Parathyroid adenoma (tissue), 2 donors: ENCODE measurements around the gene CREB1.

Experiments used
- H2AFZ ChIP-seq: fragments of 300-600 bp; sonication (generic); one replicate; pipeline ENCODE4 v1.7.0; 2017; ENCODE audit warnings: antibody characterized with exemption, mild to moderate bottlenecking
- H3K27ac ChIP-seq: fragments of 300-600 bp; sonication (generic); one replicate; pipeline ENCODE4 v1.7.0; 2017
- H3K27me3 ChIP-seq: fragments of 300-600 bp; sonication (generic); one replicate; pipeline ENCODE4 v1.7.0; 2017; ENCODE audit warnings: low read length; ENCODE audit not compliant: control insufficient read depth, insufficient read depth
- H3K36me3 ChIP-seq: fragments of 300-600 bp; sonication (generic); one replicate; pipeline ENCODE4 v1.7.0; 2017; ENCODE audit warnings: low read length; ENCODE audit not compliant: control insufficient read depth, insufficient read depth
- H3K4me1 ChIP-seq: fragments of 300-600 bp; sonication (generic); one replicate; pipeline ENCODE4 v1.7.0; 2017; ENCODE audit warnings: control low read depth
- H3K4me2 ChIP-seq: fragments of 300-600 bp; sonication (generic); one replicate; pipeline ENCODE4 v1.7.0; 2017; ENCODE audit warnings: low read length
- H3K4me3 ChIP-seq: fragments of 300-600 bp; sonication (generic); one replicate; pipeline ENCODE4 v1.7.0; 2017; ENCODE audit warnings: low read depth, low read length
- H3K79me2 ChIP-seq: fragments of 300-600 bp; sonication (generic); one replicate; pipeline ENCODE4 v1.7.0; 2017; ENCODE audit warnings: control low read depth
- H3K9ac ChIP-seq: fragments of 300-600 bp; sonication (generic); one replicate; pipeline ENCODE4 v1.7.0; 2017; ENCODE audit warnings: mild to moderate bottlenecking
- H3K9me3 ChIP-seq: fragments of 300-600 bp; sonication (generic); one replicate; pipeline ENCODE4 v1.7.0; 2017; ENCODE audit warnings: low read length; ENCODE audit not compliant: control insufficient read depth
- CTCF ChIP-seq: fragments of 300-600 bp; sonication (generic); IDR thresholded peaks from one replicate; pipeline ENCODE4 v1.7.0; 2017; ENCODE audit warnings: antibody characterized with exemption, mild to moderate bottlenecking
- donor health status: primary hyperparathyroidism.

The CREB1 gene

GRCh38 chr2:207529330-207530159 lies at the start of gene CREB1:
Gene CREB1 (plus strand): TSS chr2:207529962. CDS start chr2:207555636, 25,674 bp downstream.
- TF ChIP-seq CTCF, result peak; percentile 43
- Histone ChIP-seq H3K36me3 (no peaks in the 10 kb centered on the region), H3K27me3 (no peaks in the 10 kb centered on the region), H3K9me3 (no peaks in the 10 kb centered on the region), H3K9ac (peak within 1 kb of the TSS; percentile 73), H3K4me2 (peak within 1 kb of the TSS; percentile 79), H3K79me2 (no peaks in the 10 kb centered on the region), H2AFZ (peak within 1 kb of the TSS; percentile 97), H3K27ac (peak within 1 kb of the TSS; percentile 97), H3K4me3 (peak within 1 kb of the TSS; percentile 87), H3K4me1 (peaks cover 6% of the 10 kb centered on the region)

- TF ChIP-seq CTCF, result no peak
- H3K9me3 ChIP-seq, result no peaks in the 10 kb centered on the region
Observed at GRCh38 chr2:207480521-207481040, 49.2 kb upstream of the CREB1 start.

GRCh38 chr2:207481924-207482323 lies 47.8 kb upstream of the CREB1 start:
- no peak overlapping the region for H3K27ac ChIP-seq
- no peak overlapping the region for H3K4me3 ChIP-seq

More at GRCh38 chr2:207480521-207481040, 49.2 kb upstream of the CREB1 start:
- no peak overlapping the region for H2AFZ ChIP-seq
- H3K9ac ChIP-seq, result no peak overlapping the region
- H3K4me3 ChIP-seq, result no peak overlapping the region
- H3K27me3 ChIP-seq, result no peaks in the 10 kb centered on the region
- H3K4me1 ChIP-seq, result no peaks in the 10 kb centered on the region
- no peaks in the 10 kb centered on the region for H3K79me2 ChIP-seq
- H3K36me3 ChIP-seq, result no peaks in the 10 kb centered on the region
- no peak overlapping the region for H3K27ac ChIP-seq
- no peak overlapping the region for H3K4me2 ChIP-seq

GRCh38 chr2:207482630-207483029 lies 47.1 kb upstream of the CREB1 start:
- Histone ChIP-seq H3K9ac (no peak overlapping the region), H3K4me1 (no peaks in the 10 kb centered on the region), H3K79me2 (no peaks in the 10 kb centered on the region), H3K27ac (no peak overlapping the region), H3K4me2 (no peak overlapping the region), H3K27me3 (no peaks in the 10 kb centered on the region), H3K9me3 (no peaks in the 10 kb centered on the region), H3K36me3 (no peaks in the 10 kb centered on the region), H3K4me3 (no peak overlapping the region), H2AFZ (no peak overlapping the region)
- no peak for TF ChIP-seq CTCF

More at GRCh38 chr2:207481924-207482323, 47.8 kb upstream of the CREB1 start:
- no peaks in the 10 kb centered on the region for H3K36me3 ChIP-seq
- no peaks in the 10 kb centered on the region for H3K9me3 ChIP-seq
- peak overlapping the region; percentile 5 for H2AFZ ChIP-seq
- no peaks in the 10 kb centered on the region for H3K79me2 ChIP-seq
- H3K9ac ChIP-seq, result no peak overlapping the region
- H3K4me2 ChIP-seq, result no peak overlapping the region
- no peak for TF ChIP-seq CTCF
- H3K4me1 ChIP-seq, result no peaks in the 10 kb centered on the region
- H3K27me3 ChIP-seq, result no peaks in the 10 kb centered on the region
